ENCODE measurements around the gene ADAMTSL3. TPM values are rescaled to one million over a fixed set of nuclear protein-coding genes. Genes with fewer than 3 reads are reported as not detected.

The ADAMTSL3 gene
- total RNA-seq, 5 donors from 2014 or later (not counting 1 experiment from before 2014, with no cell fraction given): 0.07 to 0.15 (median 0.12) TPM; not detected in 1

- DNase-seq: no peak
- no peaks in the 10 kb centered on the region for H3K4me1 ChIP-seq (ENCODE audit: control insufficient read depth in 1 of 2, extremely low read depth in 1 of 2, insufficient read depth in 2 of 2, low read length in 2 of 2)
- H3K36me3 Mint-ChIP-seq: no peaks in the 10 kb centered on the region
- no peak overlapping the region for H3K4me3 ChIP-seq (ENCODE audit: control insufficient read depth in 1 of 2, extremely low read depth in 1 of 2, low read length in 1 of 2)
- H3K9me3 Mint-ChIP-seq: no peaks in the 10 kb centered on the region
- H3K36me3 ChIP-seq (ENCODE audit: control insufficient read depth in 2 of 2, extremely low read depth in 1 of 2, insufficient read depth in 1 of 2, low read length in 1 of 2): no peaks in the 10 kb centered on the region
- no peak overlapping the region for H3K27ac ChIP-seq (ENCODE audit: low read length)
- no peak for ATAC-seq (replicated peaks in 1 of 4)
- no peaks in the 10 kb centered on the region for H3K4me1 Mint-ChIP-seq
- ChIA-PET CTCF (interaction anchor here in 1 of 2 donors (0.6 kb wide), 1 partner anchor 155 kb away, joined by 4 read pairs; no protein-coding TSS in a partner anchor), POLR2A (no interaction called here)
- no peak overlapping the region for H3K27ac Mint-ChIP-seq
- H3K27me3 Mint-ChIP-seq: peaks cover 2 to 9% of the 10 kb centered on the region in 2 donors
- H3K4me3 Mint-ChIP-seq: no peak overlapping the region
- no peaks in the 10 kb centered on the region for H3K27me3 ChIP-seq (replicated peaks in 1 of 2; ENCODE audit: control insufficient read depth in 2 of 2, extremely low read depth in 1 of 2, insufficient read depth in 2 of 2, low read length in 1 of 2)
- H3K9me3 ChIP-seq: no peaks in the 10 kb centered on the region
These were observed 63.1 kb downstream of the ADAMTSL3 start for GRCh38 chr15:83717010-83717409.

- ChIA-PET POLR2A (no interaction called here), CTCF (no interaction called here)
- peaks cover 0 to 2% (median 0%) of the 10 kb centered on the region in 3 donors for H3K9me3 Mint-ChIP-seq
- no peak overlapping the region for H3K4me3 ChIP-seq (ENCODE audit: control insufficient read depth in 1 of 2, extremely low read depth in 1 of 2, low read length in 1 of 2)
- no peaks in the 10 kb centered on the region for H3K27me3 ChIP-seq (replicated peaks in 1 of 2; ENCODE audit: control insufficient read depth in 2 of 2, extremely low read depth in 1 of 2, insufficient read depth in 2 of 2, low read length in 1 of 2)
- H3K9me3 ChIP-seq: no peaks in the 10 kb centered on the region
- H3K4me3 Mint-ChIP-seq: no peak overlapping the region
- no peaks in the 10 kb centered on the region for H3K36me3 ChIP-seq (ENCODE audit: control insufficient read depth in 2 of 2, extremely low read depth in 1 of 2, insufficient read depth in 1 of 2, low read length in 1 of 2)
- no peaks in the 10 kb centered on the region for H3K36me3 Mint-ChIP-seq
- ATAC-seq (replicated peaks in 1 of 4) (no peak), DNase-seq (no peak)
- no peak overlapping the region for H3K27ac ChIP-seq (ENCODE audit: low read length)
- peaks cover 2 to 9% of the 10 kb centered on the region in 2 donors for H3K27me3 Mint-ChIP-seq
- no peaks in the 10 kb centered on the region for H3K4me1 Mint-ChIP-seq
- WGBS (ENCODE audit: insufficient coverage): no CpG with 5 or more reads among the region's 2 CpGs
- H3K4me1 ChIP-seq (ENCODE audit: control insufficient read depth in 1 of 2, extremely low read depth in 1 of 2, insufficient read depth in 2 of 2, low read length in 2 of 2): no peaks in the 10 kb centered on the region
- H3K27ac Mint-ChIP-seq: no peak overlapping the region
These were observed 66.5 kb downstream of the ADAMTSL3 start for GRCh38 chr15:83720468-83720867.

- no peaks in the 10 kb centered on the region for H3K27me3 ChIP-seq (replicated peaks in 1 of 2; ENCODE audit: control insufficient read depth in 2 of 2, extremely low read depth in 1 of 2, insufficient read depth in 2 of 2, low read length in 1 of 2)
- no peaks in the 10 kb centered on the region for H3K9me3 ChIP-seq
- CTCF ChIA-PET: no interaction called here
These were observed 67.1 kb downstream of the ADAMTSL3 start for GRCh38 chr15:83721031-83721430.

GRCh38 chr15:83721981-83722380 is 68.1 kb downstream of the ADAMTSL3 start:
- H3K4me3 ChIP-seq (ENCODE audit: control insufficient read depth in 1 of 2, extremely low read depth in 1 of 2, low read length in 1 of 2): no peak overlapping the region
- no peak for DNase-seq
- Mint-ChIP-seq H3K36me3 (no peaks in the 10 kb centered on the region), H3K27me3 (peaks cover 2 to 5% of the 10 kb centered on the region in 2 donors), H3K27ac (no peak overlapping the region), H3K4me1 (no peaks in the 10 kb centered on the region), H3K9me3 (peaks cover 0 to 10% (median 6%) of the 10 kb centered on the region in 3 donors), H3K4me3 (no peak overlapping the region)
- H3K4me1 ChIP-seq (ENCODE audit: control insufficient read depth in 1 of 2, extremely low read depth in 1 of 2, insufficient read depth in 2 of 2, low read length in 2 of 2): no peaks in the 10 kb centered on the region
- no peaks in the 10 kb centered on the region for H3K27me3 ChIP-seq (replicated peaks in 1 of 2; ENCODE audit: control insufficient read depth in 2 of 2, extremely low read depth in 1 of 2, insufficient read depth in 2 of 2, low read length in 1 of 2)
- ChIA-PET CTCF (no interaction called here), POLR2A (no interaction called here)
- ATAC-seq (replicated peaks in 1 of 4): no peak
- WGBS (ENCODE audit: insufficient coverage): 89% methylated on average over 1 of the region's 3 CpGs
- H3K27ac ChIP-seq (ENCODE audit: low read length): no peak overlapping the region
- H3K36me3 ChIP-seq (ENCODE audit: control insufficient read depth in 2 of 2, extremely low read depth in 1 of 2, insufficient read depth in 1 of 2, low read length in 1 of 2): no peaks in the 10 kb centered on the region
- no peaks in the 10 kb centered on the region for H3K9me3 ChIP-seq

More at GRCh38 chr15:83721031-83721430, 67.1 kb downstream of the ADAMTSL3 start:
- Histone ChIP-seq H3K4me1 (ENCODE audit: control insufficient read depth in 1 of 2, extremely low read depth in 1 of 2, insufficient read depth in 2 of 2, low read length in 2 of 2) (no peaks in the 10 kb centered on the region), H3K27ac (ENCODE audit: low read length) (no peak overlapping the region), H3K36me3 (ENCODE audit: control insufficient read depth in 2 of 2, extremely low read depth in 1 of 2, insufficient read depth in 1 of 2, low read length in 1 of 2) (no peaks in the 10 kb centered on the region), H3K4me3 (ENCODE audit: control insufficient read depth in 1 of 2, extremely low read depth in 1 of 2, low read length in 1 of 2) (no peak overlapping the region)
- Mint-ChIP-seq H3K4me1 (no peaks in the 10 kb centered on the region), H3K4me3 (no peak overlapping the region), H3K9me3 (peaks cover 0 to 6% (median 0%) of the 10 kb centered on the region in 3 donors), H3K27me3 (peaks cover 2 to 5% of the 10 kb centered on the region in 2 donors), H3K27ac (no peak overlapping the region), H3K36me3 (no peaks in the 10 kb centered on the region)
- POLR2A ChIA-PET: no interaction called here
- DNase-seq (no peak), ATAC-seq (replicated peaks in 1 of 4) (no peak)

- no peak for DNase-seq
- no peak for ATAC-seq (replicated peaks in 1 of 4)
- H3K27ac Mint-ChIP-seq: no peak overlapping the region
- Histone ChIP-seq H3K4me3 (ENCODE audit: control insufficient read depth in 1 of 2, extremely low read depth in 1 of 2, low read length in 1 of 2) (no peak overlapping the region), H3K27ac (ENCODE audit: low read length) (no peak overlapping the region), H3K4me1 (ENCODE audit: control insufficient read depth in 1 of 2, extremely low read depth in 1 of 2, insufficient read depth in 2 of 2, low read length in 2 of 2) (no peaks in the 10 kb centered on the region), H3K27me3 (replicated peaks in 1 of 2; ENCODE audit: control insufficient read depth in 2 of 2, extremely low read depth in 1 of 2, insufficient read depth in 2 of 2, low read length in 1 of 2) (no peaks in the 10 kb centered on the region), H3K36me3 (ENCODE audit: control insufficient read depth in 2 of 2, extremely low read depth in 1 of 2, insufficient read depth in 1 of 2, low read length in 1 of 2) (no peaks in the 10 kb centered on the region), H3K9me3 (no peaks in the 10 kb centered on the region)
- no peak overlapping the region for H3K4me3 Mint-ChIP-seq
- no peaks in the 10 kb centered on the region for H3K4me1 Mint-ChIP-seq
- H3K36me3 Mint-ChIP-seq: no peaks in the 10 kb centered on the region
- ChIA-PET CTCF (no interaction called here), POLR2A (no interaction called here)
- H3K9me3 Mint-ChIP-seq: peaks cover 3 to 10% (median 10%) of the 10 kb centered on the region in 3 donors
- no CpG with 5 or more reads among the region's 1 CpG for WGBS (ENCODE audit: insufficient coverage)
- H3K27me3 Mint-ChIP-seq: peaks cover 0 to 2% of the 10 kb centered on the region in 2 donors
These were observed 69.3 kb downstream of the ADAMTSL3 start for GRCh38 chr15:83723216-83723615.

GRCh38 chr15:83732196-83732595 is 78.3 kb downstream of the ADAMTSL3 start:
- H3K36me3 ChIP-seq (ENCODE audit: control insufficient read depth in 2 of 2, extremely low read depth in 1 of 2, insufficient read depth in 1 of 2, low read length in 1 of 2): no peaks in the 10 kb centered on the region
- peaks cover 6 to 16% of the 10 kb centered on the region in 2 donors for H3K27me3 Mint-ChIP-seq
- no peak overlapping the region for H3K4me3 ChIP-seq (ENCODE audit: control insufficient read depth in 1 of 2, extremely low read depth in 1 of 2, low read length in 1 of 2)
- DNase-seq: no peak
- no CpG with 5 or more reads among the region's 1 CpG for WGBS (ENCODE audit: insufficient coverage)
- H3K27ac ChIP-seq (ENCODE audit: low read length): no peak overlapping the region
- H3K27me3 ChIP-seq (replicated peaks in 1 of 2; ENCODE audit: control insufficient read depth in 2 of 2, extremely low read depth in 1 of 2, insufficient read depth in 2 of 2, low read length in 1 of 2): no peaks in the 10 kb centered on the region
- ChIA-PET CTCF (interaction anchor here in 1 of 2 donors (1.1 kb wide), 1 partner anchor 17 kb away, joined by 3 read pairs; no protein-coding TSS in a partner anchor), POLR2A (no interaction called here)
- no peak overlapping the region for H3K4me3 Mint-ChIP-seq
- no peaks in the 10 kb centered on the region for H3K4me1 Mint-ChIP-seq
- no peak overlapping the region for H3K27ac Mint-ChIP-seq
- H3K9me3 Mint-ChIP-seq: peaks cover 6 to 9% (median 8%) of the 10 kb centered on the region in 3 donors
- H3K9me3 ChIP-seq: no peaks in the 10 kb centered on the region
- no peak for ATAC-seq (replicated peaks in 1 of 4)
- H3K36me3 Mint-ChIP-seq: no peaks in the 10 kb centered on the region
- H3K4me1 ChIP-seq (ENCODE audit: control insufficient read depth in 1 of 2, extremely low read depth in 1 of 2, insufficient read depth in 2 of 2, low read length in 2 of 2): no peaks in the 10 kb centered on the region

- ChIA-PET CTCF (no interaction called here), POLR2A (no interaction called here)
- ATAC-seq (replicated peaks in 1 of 4) (no peak), DNase-seq (no peak)
- Histone ChIP-seq H3K4me3 (ENCODE audit: control insufficient read depth in 1 of 2, extremely low read depth in 1 of 2, low read length in 1 of 2) (no peak overlapping the region), H3K27me3 (replicated peaks in 1 of 2; ENCODE audit: control insufficient read depth in 2 of 2, extremely low read depth in 1 of 2, insufficient read depth in 2 of 2, low read length in 1 of 2) (no peaks in the 10 kb centered on the region), H3K4me1 (ENCODE audit: control insufficient read depth in 1 of 2, extremely low read depth in 1 of 2, insufficient read depth in 2 of 2, low read length in 2 of 2) (no peaks in the 10 kb centered on the region), H3K36me3 (ENCODE audit: control insufficient read depth in 2 of 2, extremely low read depth in 1 of 2, insufficient read depth in 1 of 2, low read length in 1 of 2) (no peaks in the 10 kb centered on the region), H3K27ac (ENCODE audit: low read length) (no peak overlapping the region), H3K9me3 (no peaks in the 10 kb centered on the region)
- peaks cover 6 to 9% (median 8%) of the 10 kb centered on the region in 3 donors for H3K9me3 Mint-ChIP-seq
- H3K4me3 Mint-ChIP-seq: no peak overlapping the region
- no peak overlapping the region for H3K27ac Mint-ChIP-seq
- no peaks in the 10 kb centered on the region for H3K36me3 Mint-ChIP-seq
- 80% methylated on average over 1 of the region's 4 CpGs for WGBS (ENCODE audit: insufficient coverage)
- no peaks in the 10 kb centered on the region for H3K4me1 Mint-ChIP-seq
- peaks cover 6 to 16% of the 10 kb centered on the region in 2 donors for H3K27me3 Mint-ChIP-seq
These were observed 78.8 kb downstream of the ADAMTSL3 start for GRCh38 chr15:83732770-83733169.

Measured in T-cell (primary cell).